CD8-positive, alpha-beta memory T cell (primary cell): Measurements from ENCODE around the gene TUBB3. TPM values are rescaled to one million over a fixed set of nuclear protein-coding genes. Genes with fewer than 3 reads are reported as not detected.
A peak's percentile ranks its signal among the peaks of the same experiment; 100 is the strongest.

ENCODE experiments used
- CTCF ChIA-PET: fragments of 350-600 bp; sonication (Branson Sonifier 250); formaldehyde crosslinking; loops from one replicate; lab custom pipeline; 2021; ENCODE audit warnings: antibody characterized with exemption; lab: Charles Lee
- POLR2A ChIA-PET: fragments of 350-600 bp; sonication (Branson Sonifier 250); formaldehyde crosslinking; loops from one replicate; lab custom pipeline; 2021; ENCODE audit warnings: antibody characterized with exemption; lab: Charles Lee
- DNase-seq, 5 donors: peaks; one replicate each; pipeline versions ENCODE4 v3.0.0 to v3.0.0-alpha.2; 2020 to 2022; ENCODE audit warnings: mixed read lengths in 1 of 5
- H3K27ac ChIP-seq: one replicate; pipeline ENCODE4 v1.7.0; 2013; ENCODE audit warnings: low read depth, mild to moderate bottlenecking, low read length, moderate library complexity
- H3K27me3 ChIP-seq: 2 replicates; pipeline ENCODE4 v1.7.0; 2013; ENCODE audit warnings: low read length, mild to moderate bottlenecking; ENCODE audit not compliant: insufficient read depth, poor library complexity, severe bottlenecking
- H3K36me3 ChIP-seq: 2 replicates; pipeline ENCODE4 v1.7.0; 2013; ENCODE audit warnings: mild to moderate bottlenecking, low read length, moderate library complexity; ENCODE audit not compliant: insufficient read depth
- H3K4me1 ChIP-seq: 2 replicates; pipeline ENCODE4 v1.7.0; 2013; ENCODE audit warnings: mild to moderate bottlenecking, low read length, moderate library complexity; ENCODE audit not compliant: insufficient read depth
- H3K4me3 ChIP-seq: 2 replicates; pipeline ENCODE4 v1.7.0; 2013; ENCODE audit warnings: mild to moderate bottlenecking, low read length
- H3K9me3 ChIP-seq: 2 replicates; pipeline ENCODE4 v1.7.0; 2013; ENCODE audit warnings: mild to moderate bottlenecking, low read length
- H3K27ac Mint-ChIP-seq, 8 donors: one replicate each; pipeline ENCODE4 v1.8.0; 2020 to 2021; ENCODE audit warnings: mixed read lengths in 8 of 8, mild to moderate bottlenecking in 6 of 8, inconsistent platforms in 3 of 8, moderate library complexity in 3 of 8
- H3K27me3 Mint-ChIP-seq, 2 donors: one replicate each; pipeline ENCODE4 v1.8.0; 2020 to 2021; ENCODE audit warnings: mixed read lengths in 2 of 2, mild to moderate bottlenecking in 1 of 2, moderate library complexity in 1 of 2
- H3K36me3 Mint-ChIP-seq, 3 donors: one replicate each; pipeline ENCODE4 v1.8.0; 2020 to 2021; ENCODE audit warnings: mixed read lengths in 3 of 3, inconsistent platforms in 1 of 3, mild to moderate bottlenecking in 1 of 3
- H3K4me1 Mint-ChIP-seq, 3 donors: one replicate each; pipeline ENCODE4 v1.8.0; 2020 to 2021; ENCODE audit warnings: mixed read lengths in 3 of 3, inconsistent platforms in 1 of 3, mild to moderate bottlenecking in 1 of 3
- H3K4me3 Mint-ChIP-seq, 7 donors: one replicate each; pipeline ENCODE4 v1.8.0; 2020 to 2021; ENCODE audit warnings: mixed read lengths in 7 of 7, mild to moderate bottlenecking in 6 of 7, moderate library complexity in 4 of 7, inconsistent platforms in 2 of 7
- H3K9me3 Mint-ChIP-seq, 5 donors: one replicate each; pipeline ENCODE4 v1.8.0; 2020 to 2022; ENCODE audit warnings: mixed read lengths in 5 of 5, mild to moderate bottlenecking in 3 of 5, moderate library complexity in 2 of 5, inconsistent platforms in 1 of 5
- polyA plus RNA-seq: library from polyadenylated mRNA; unstranded; fragments of 300-500 nt; fragmentation: Illumina TruSeq; gene quantifications from one replicate; pipeline ENCODE4 v1.2.3, GENCODE V29; 2021
- total RNA-seq, 2 experiments: library from RNA; stranded (reverse); gene quantifications; one replicate each; pipeline ENCODE4 v1.2.3, GENCODE V29; 2021

TUBB3 gene
- total and polyA plus RNA-seq, 3 experiments from 2014 or later, result 0.31 to 0.38 TPM; not detected in 1

DNA sequence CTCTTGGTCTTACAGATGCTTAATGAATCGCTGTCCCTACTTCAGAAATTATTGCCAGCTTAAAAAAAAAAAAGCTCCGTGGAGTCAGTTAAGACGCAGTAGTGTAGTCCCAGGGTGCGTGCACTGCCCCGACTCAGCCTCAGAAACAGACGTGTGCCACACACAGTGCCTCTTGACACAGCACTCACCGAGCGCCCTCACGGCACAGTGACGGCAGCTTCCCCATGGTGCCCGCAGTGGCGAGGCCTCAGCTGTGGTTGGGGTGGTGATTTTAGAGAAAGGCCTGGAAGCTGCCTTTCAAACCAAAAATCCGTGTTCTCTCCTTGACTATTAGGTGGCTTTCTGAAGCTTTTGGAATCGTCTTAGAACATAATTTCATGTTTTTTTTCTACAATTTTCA, 35.9 kb upstream of the TUBB3 start:
- Histone ChIP-seq H3K9me3 (no peaks in the 10 kb centered on the region), H3K36me3 (peaks cover 53% of the 10 kb centered on the region), H3K27me3 (no peaks in the 10 kb centered on the region), H3K4me1 (no peaks in the 10 kb centered on the region), H3K4me3 (no peak overlapping the region), H3K27ac (no peak overlapping the region)
- H3K36me3 Mint-ChIP-seq, result peaks cover 12 to 80% (median 17%) of the 10 kb centered on the region in 3 donors
- peak overlapping the region in 1 of 7 donors; percentile 66 for H3K4me3 Mint-ChIP-seq
- H3K27me3 Mint-ChIP-seq, result peaks cover 0 to 2% of the 10 kb centered on the region in 2 donors
- ChIA-PET POLR2A (no interaction called here), CTCF (interaction anchor here (2.3 kb wide), 1 partner anchor 22 kb away, joined by 12 read pairs; no protein-coding TSS in a partner anchor)
- H3K9me3 Mint-ChIP-seq, result no peaks in the 10 kb centered on the region
- H3K4me1 Mint-ChIP-seq, result peaks cover 10 to 21% (median 15%) of the 10 kb centered on the region in 3 donors
- DNase-seq, result no peak
- peak overlapping the region in 1 of 8 donors; percentile 14 for H3K27ac Mint-ChIP-seq

DNA sequence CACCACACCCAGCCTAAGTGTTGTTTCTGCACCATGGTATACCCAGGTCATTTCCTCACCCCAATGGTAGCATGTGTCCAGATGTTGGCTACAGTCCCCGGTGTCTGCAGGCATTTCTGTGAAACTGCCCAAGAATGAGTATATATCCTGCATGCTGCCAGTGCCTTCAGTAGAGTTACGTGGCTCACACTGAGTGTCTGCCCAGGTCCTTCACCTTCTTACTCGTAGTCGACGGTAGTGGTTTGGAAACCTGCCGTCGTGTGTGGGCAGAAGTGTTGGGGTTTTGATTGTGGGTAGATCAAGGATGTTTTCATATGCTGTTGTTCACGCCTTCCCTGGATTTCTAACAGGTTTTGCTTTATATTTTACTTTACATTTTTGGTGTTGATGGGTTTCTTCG, 32.9 kb upstream of the TUBB3 start:
- Histone ChIP-seq H3K4me1 (no peaks in the 10 kb centered on the region), H3K36me3 (peaks cover 41% of the 10 kb centered on the region), H3K4me3 (no peak overlapping the region), H3K27ac (no peak overlapping the region), H3K27me3 (no peaks in the 10 kb centered on the region), H3K9me3 (no peaks in the 10 kb centered on the region)
- Mint-ChIP-seq H3K4me1 (peaks cover 7 to 13% (median 10%) of the 10 kb centered on the region in 3 donors), H3K27me3 (no peaks in the 10 kb centered on the region), H3K9me3 (no peaks in the 10 kb centered on the region), H3K36me3 (peaks cover 8 to 83% (median 12%) of the 10 kb centered on the region in 3 donors), H3K4me3 (peak overlapping the region in 1 of 7 donors; percentile 54), H3K27ac (peak overlapping the region in 6 of 8 donors; percentile 5 to 65 (median 32))
- ChIA-PET CTCF (interaction anchor here (1.2 kb wide), 1 partner anchor 20 kb away, joined by 4 read pairs; no protein-coding TSS in a partner anchor), POLR2A (no interaction called here)
- no peak for DNase-seq

DNA sequence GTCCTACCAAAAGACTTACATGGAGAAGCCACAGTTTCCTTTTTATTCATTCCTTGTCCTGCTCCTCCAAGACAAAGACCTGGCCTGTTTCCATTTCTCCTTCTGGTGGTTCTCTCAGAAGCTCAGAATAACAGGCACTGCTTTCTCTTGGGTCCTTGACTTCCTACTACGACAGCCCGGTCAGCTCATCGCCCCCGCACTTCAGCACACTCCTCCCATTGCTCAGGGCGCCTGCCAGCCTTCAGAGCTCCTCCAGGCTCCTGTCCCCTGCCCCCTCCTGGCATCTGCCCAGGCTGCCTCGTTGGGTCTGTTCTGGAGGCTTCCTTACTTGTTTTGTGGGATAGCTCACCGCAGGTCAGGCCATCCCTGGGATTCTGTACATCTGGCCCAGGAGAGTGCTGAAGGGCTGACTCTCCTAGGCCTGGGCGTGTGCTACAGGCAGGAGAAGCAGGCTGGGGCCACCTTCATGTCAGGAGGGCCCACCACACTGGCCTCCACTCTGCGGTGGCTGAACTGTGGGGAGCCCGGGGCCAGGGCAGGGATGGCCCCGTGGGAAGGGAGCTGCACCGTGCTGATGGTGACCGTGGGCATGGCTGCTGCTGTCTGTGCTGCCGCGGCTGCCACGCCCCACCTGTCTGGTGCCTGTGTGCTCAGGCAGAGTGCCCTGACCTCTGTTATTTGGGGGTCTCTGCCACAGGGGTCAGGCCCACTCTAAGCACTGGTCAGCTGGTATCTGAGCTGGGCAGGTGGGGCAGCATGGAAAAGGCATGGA, 32.1 kb upstream of the TUBB3 start:
- Mint-ChIP-seq H3K9me3 (no peaks in the 10 kb centered on the region), H3K27me3 (no peaks in the 10 kb centered on the region), H3K4me1 (peaks cover 7 to 11% (median 7%) of the 10 kb centered on the region in 3 donors), H3K4me3 (peak overlapping the region in 1 of 7 donors; percentile 49), H3K36me3 (peaks cover 5 to 83% (median 10%) of the 10 kb centered on the region in 3 donors), H3K27ac (peak overlapping the region in 2 of 8 donors; percentile 32 to 83)
- DNase-seq, result no peak
- H3K27ac ChIP-seq, result no peak overlapping the region
- H3K4me3 ChIP-seq, result no peak overlapping the region
- no peaks in the 10 kb centered on the region for H3K9me3 ChIP-seq
- ChIA-PET CTCF (no interaction called here), POLR2A (interaction anchor here (0.8 kb wide), 1 partner anchor 189 kb away, joined by 3 read pairs; the partner anchor contains the start of gene SPATA2L)
- no peaks in the 10 kb centered on the region for H3K27me3 ChIP-seq
- H3K4me1 ChIP-seq, result no peaks in the 10 kb centered on the region
- peaks cover 46% of the 10 kb centered on the region for H3K36me3 ChIP-seq

DNA sequence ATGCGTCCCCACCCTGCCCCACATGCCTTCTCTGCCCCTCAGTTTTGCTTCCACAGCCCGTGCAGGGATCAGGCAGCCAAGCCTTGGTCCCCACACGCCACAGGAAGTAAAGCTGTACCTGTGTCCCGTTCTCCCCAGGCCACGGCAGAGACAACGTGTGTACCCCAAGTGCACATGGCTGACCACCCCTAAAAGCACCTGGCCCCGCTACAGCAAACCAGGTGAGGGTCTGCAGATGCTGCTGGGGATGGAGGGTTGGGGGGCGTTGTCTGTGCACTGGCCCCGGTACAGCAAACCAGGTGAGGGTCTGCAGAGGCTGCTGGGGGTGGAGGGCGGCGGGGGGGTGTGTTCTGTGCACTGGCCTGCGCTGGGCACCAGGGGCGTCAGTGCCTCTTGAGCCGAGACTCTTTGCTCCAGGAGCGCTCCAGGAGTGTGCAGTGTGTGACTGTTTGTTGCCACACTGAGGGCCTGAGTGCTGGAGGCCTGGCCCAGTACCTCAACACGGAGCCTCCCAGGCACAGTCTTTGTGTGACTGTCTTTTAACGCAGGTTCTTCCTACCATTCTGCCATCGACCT, 31.0 kb upstream of the TUBB3 start:
- H3K27me3 ChIP-seq, result no peaks in the 10 kb centered on the region
- H3K4me3 Mint-ChIP-seq, result no peak overlapping the region
- H3K9me3 Mint-ChIP-seq, result no peaks in the 10 kb centered on the region
- no peak overlapping the region for H3K27ac ChIP-seq
- no peaks in the 10 kb centered on the region for H3K27me3 Mint-ChIP-seq
- ChIA-PET CTCF (no interaction called here), POLR2A (no interaction called here)
- H3K36me3 Mint-ChIP-seq, result peaks cover 5 to 84% (median 9%) of the 10 kb centered on the region in 3 donors
- H3K9me3 ChIP-seq, result no peaks in the 10 kb centered on the region
- peak overlapping the region in 1 of 8 donors; percentile 81 for H3K27ac Mint-ChIP-seq
- H3K36me3 ChIP-seq, result peaks cover 50% of the 10 kb centered on the region
- no peak for DNase-seq
- H3K4me1 ChIP-seq, result no peaks in the 10 kb centered on the region
- peaks cover 6 to 11% (median 7%) of the 10 kb centered on the region in 3 donors for H3K4me1 Mint-ChIP-seq
- no peak overlapping the region for H3K4me3 ChIP-seq

DNA sequence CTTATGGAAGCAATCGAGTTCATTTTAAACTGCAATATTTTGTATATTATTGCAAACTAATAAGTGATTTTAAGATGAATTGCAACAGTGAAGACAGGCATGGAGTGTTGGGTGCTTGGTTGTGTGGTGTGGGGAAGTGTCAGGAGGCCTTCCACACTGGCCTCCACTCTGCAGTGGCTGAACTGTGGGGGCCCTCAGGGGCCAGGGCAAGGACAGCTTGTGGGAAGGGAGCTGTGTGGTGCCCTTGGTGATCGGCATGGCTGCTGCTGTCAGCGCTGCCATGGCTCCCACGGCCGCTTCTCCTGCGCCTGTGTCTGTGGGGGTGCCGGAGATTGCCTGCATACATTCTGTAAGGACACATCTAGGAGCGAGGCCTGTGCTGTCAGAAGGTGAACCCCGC, 30.5 kb upstream of the TUBB3 start:
- Mint-ChIP-seq H3K9me3 (no peaks in the 10 kb centered on the region), H3K36me3 (peaks cover 2 to 84% (median 4%) of the 10 kb centered on the region in 3 donors), H3K4me3 (no peak overlapping the region), H3K27ac (no peak overlapping the region), H3K4me1 (peaks cover 6 to 11% (median 7%) of the 10 kb centered on the region in 3 donors), H3K27me3 (no peaks in the 10 kb centered on the region)
- H3K4me3 ChIP-seq, result no peak overlapping the region
- H3K36me3 ChIP-seq, result peaks cover 47% of the 10 kb centered on the region
- H3K4me1 ChIP-seq, result no peaks in the 10 kb centered on the region
- no peaks in the 10 kb centered on the region for H3K9me3 ChIP-seq
- no peaks in the 10 kb centered on the region for H3K27me3 ChIP-seq
- POLR2A ChIA-PET, result no interaction called here
- no peak for DNase-seq
- no peak overlapping the region for H3K27ac ChIP-seq
- CTCF ChIA-PET, result no interaction called here

DNA sequence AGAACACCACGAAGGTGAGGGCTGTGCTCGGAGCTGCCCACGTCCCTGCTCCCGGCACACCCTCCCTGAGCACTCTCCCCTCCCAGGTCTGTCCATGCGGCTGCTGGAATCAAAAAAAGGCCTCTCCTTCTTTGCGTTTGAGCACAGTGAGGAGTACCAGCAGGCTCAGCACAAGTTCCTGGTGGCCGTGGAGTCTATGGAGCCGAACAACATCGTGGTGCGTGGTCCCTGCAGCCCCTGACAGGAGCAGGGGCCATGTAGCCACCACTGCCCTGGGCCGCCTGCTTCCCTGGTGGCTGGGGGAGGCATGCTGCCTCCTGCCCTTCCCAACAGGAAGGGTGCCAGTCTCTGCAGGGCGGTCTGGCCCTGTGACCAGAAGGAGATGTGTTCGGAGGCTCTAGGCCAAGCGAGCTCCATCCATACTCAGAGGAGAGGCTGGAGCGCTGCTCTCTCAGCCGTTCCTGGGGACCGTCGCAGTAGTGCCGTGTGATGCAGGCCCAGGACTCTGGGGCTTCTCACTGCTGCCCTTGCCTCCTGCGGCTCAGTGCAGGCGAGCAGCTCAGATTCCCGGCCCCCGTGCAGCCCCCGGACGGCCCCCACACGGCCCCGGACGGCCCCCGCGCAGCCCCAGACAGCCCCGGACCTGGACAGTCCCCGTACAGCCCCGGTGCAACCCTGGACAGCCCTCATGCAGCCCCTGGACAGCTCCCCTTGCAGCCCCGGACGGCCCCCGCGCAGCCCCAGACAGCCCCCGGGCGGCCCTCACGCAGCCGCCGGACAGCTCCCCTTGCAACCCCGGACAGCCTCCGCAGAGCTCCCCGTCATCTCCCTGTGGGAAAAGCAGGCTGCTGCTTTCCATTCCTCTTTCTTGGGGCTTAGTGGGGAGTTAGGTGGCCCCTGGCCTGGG, 29.2 kb upstream of the TUBB3 start:
- H3K9me3 ChIP-seq, result no peaks in the 10 kb centered on the region
- Mint-ChIP-seq H3K9me3 (no peaks in the 10 kb centered on the region), H3K27ac (no peak overlapping the region), H3K27me3 (no peaks in the 10 kb centered on the region), H3K4me3 (no peak overlapping the region), H3K4me1 (peaks cover 6 to 11% (median 7%) of the 10 kb centered on the region in 3 donors), H3K36me3 (peaks cover 2 to 86% (median 5%) of the 10 kb centered on the region in 3 donors)
- H3K4me3 ChIP-seq, result no peak overlapping the region
- no peaks in the 10 kb centered on the region for H3K27me3 ChIP-seq
- H3K27ac ChIP-seq, result no peak overlapping the region
- no peak for DNase-seq
- ChIA-PET CTCF (interaction anchor here (1.2 kb wide), 1 partner anchor 16 kb away, joined by 5 read pairs; no protein-coding TSS in a partner anchor), POLR2A (no interaction called here)
- peaks cover 54% of the 10 kb centered on the region for H3K36me3 ChIP-seq
- H3K4me1 ChIP-seq, result no peaks in the 10 kb centered on the region

DNA sequence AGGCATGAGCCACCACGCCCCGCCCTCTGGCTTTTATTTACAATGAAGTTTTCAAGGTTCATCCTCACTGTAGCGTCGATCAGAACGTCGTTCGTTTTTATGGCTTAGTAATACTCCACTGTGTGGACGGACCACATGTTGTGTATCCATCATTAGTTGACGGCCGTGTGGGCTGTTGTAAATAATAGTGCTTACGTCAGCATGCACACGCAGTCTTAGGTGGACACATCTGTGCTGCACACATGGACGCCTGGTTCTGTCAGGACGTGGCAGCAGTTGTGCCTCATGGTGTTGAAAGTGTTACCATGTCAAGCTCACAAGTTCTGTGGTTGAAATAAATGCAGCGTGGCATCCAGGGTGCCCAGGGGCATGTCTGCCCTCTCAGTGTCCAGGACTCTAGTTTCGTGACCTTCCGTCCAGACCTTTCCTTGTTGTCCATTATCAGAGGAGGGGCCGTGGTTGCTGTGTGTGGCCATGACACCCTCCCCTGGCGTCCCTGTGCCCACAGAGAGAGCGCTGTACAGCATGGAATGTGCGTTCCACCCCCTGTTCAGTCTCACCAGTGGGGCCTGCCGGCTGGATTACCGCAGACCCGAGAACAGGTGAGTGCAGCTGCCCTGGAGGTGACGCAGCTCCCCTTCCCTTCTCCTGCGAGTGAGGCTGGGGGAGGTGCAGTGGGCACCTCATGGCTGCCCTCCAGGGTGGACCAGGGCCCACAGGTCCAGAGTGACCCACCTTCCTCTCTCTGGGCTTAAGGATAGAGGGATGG, 27.5 kb upstream of the TUBB3 start:
- H3K27me3 ChIP-seq, result no peaks in the 10 kb centered on the region
- no peak overlapping the region for H3K4me3 ChIP-seq
- H3K4me3 Mint-ChIP-seq, result no peak overlapping the region
- H3K9me3 Mint-ChIP-seq, result no peaks in the 10 kb centered on the region
- no peaks in the 10 kb centered on the region for H3K4me1 ChIP-seq
- no peaks in the 10 kb centered on the region for H3K9me3 ChIP-seq
- peaks cover 0 to 2% (median 0%) of the 10 kb centered on the region in 3 donors for H3K4me1 Mint-ChIP-seq
- H3K36me3 Mint-ChIP-seq, result peaks cover 5 to 89% (median 13%) of the 10 kb centered on the region in 3 donors
- no peak overlapping the region for H3K27ac Mint-ChIP-seq
- peaks cover 61% of the 10 kb centered on the region for H3K36me3 ChIP-seq
- ChIA-PET CTCF (no interaction called here), POLR2A (no interaction called here)
- no peaks in the 10 kb centered on the region for H3K27me3 Mint-ChIP-seq
- no peak overlapping the region for H3K27ac ChIP-seq
- DNase-seq, result no peak
